H1 (cell line): ENCODE results near the gene TIGD2.

Experiments
- CTCF ChIP-seq, 3 experiments: IDR thresholded peaks; 1 replicate in 2 of 3; 2 replicates in 1 of 3; pipeline versions ENCODE4 v1.5.1 to v1.6.1; 2011; ENCODE audit warnings: low read length in 3 of 3, mild to moderate bottlenecking in 3 of 3, inconsistent platforms in 2 of 3, low read depth in 1 of 3, moderate library complexity in 1 of 3; ENCODE audit not compliant: insufficient read depth in 1 of 3; ENCODE audit errors: control extremely low read depth in 1 of 3
- EZH2 ChIP-seq: fragments of 200-600 bp; sonication (generic); IDR thresholded peaks from 2 replicates; pipeline ENCODE4 v1.7.1; 2012; ENCODE audit warnings: low read depth, mild to moderate bottlenecking, moderate library complexity, low read length, inconsistent platforms; ENCODE audit not compliant: severe bottlenecking
- JUN ChIP-seq: IDR thresholded peaks from 2 replicates; pipeline ENCODE4 v1.6.1; 2011; ENCODE audit warnings: low read depth, mild to moderate bottlenecking, improper control_type of control experiment, low read length
- POLR2AphosphoS5 ChIP-seq: IDR thresholded peaks from 2 replicates; pipeline ENCODE4 v1.6.1; 2011; ENCODE audit warnings: low read depth, low read length
- RBBP5 ChIP-seq: IDR thresholded peaks from 2 replicates; pipeline ENCODE4 v1.7.1; 2012; ENCODE audit warnings: low read depth, mild to moderate bottlenecking, inconsistent platforms, low read length, moderate library complexity, borderline replicate concordance
- TAF1 ChIP-seq: IDR thresholded peaks from 2 replicates; pipeline ENCODE4 v1.6.1; 2011; ENCODE audit warnings: mild to moderate bottlenecking, low read depth, low read length
- USF2 ChIP-seq: IDR thresholded peaks from 2 replicates; pipeline ENCODE4 v1.6.1; 2011; ENCODE audit warnings: low read length, improper control_type of control experiment

GRCh38 chr4:89072921-89073320 is 38.4 kb upstream of the TIGD2 start:
- TF ChIP-seq POLR2AphosphoS5 (no peak), TAF1 (no peak), CTCF (IDR thresholded peaks at IDR 0.05; ENCODE audit: control extremely low read depth in 1 of 3, insufficient read depth in 1 of 3, low read depth in 1 of 3, low read length in 3 of 3) (no peak), USF2 (no peak), JUN (no peak), RBBP5 (no peak), EZH2 (no peak)
